Body of pancreas (tissue), 4 donors: ENCODE results near the gene DNAJC13. TPM values are rescaled to one million over a fixed set of nuclear protein-coding genes. Genes with fewer than 3 reads are reported as not detected.
A peak's percentile ranks its signal among the peaks of the same experiment; 100 is the strongest.

Experiments
- ATAC-seq: fragments of 150-250 bp; one replicate; pipeline ENCODE4 v1.9.1; 2016
- DNase-seq, 4 donors: peaks; one replicate each; pipeline ENCODE4 v3.0.0-alpha.2; 2019
- H3K27ac ChIP-seq, 4 donors: fragments of 200-600 bp; sonication (generic); 1 replicate in 3 of 4; 2 replicates in 1 of 4; pipeline versions ENCODE4 v1.5.1 to v1.6.1; 2016 to 2019; ENCODE audit warnings: mild to moderate bottlenecking in 1 of 4, mixed read lengths in 1 of 4, moderate library complexity in 1 of 4
- H3K27me3 ChIP-seq, 2 donors: fragments of 200-600 bp; sonication (generic); one replicate each; pipeline ENCODE4 v1.6.0; 2016; ENCODE audit warnings: mild to moderate bottlenecking in 1 of 2
- H3K36me3 ChIP-seq, 2 donors: fragments of 200-600 bp; sonication (generic); replicated peaks in 1 of 2; 2 replicates each; pipeline ENCODE4 v1.5.1; 2016; ENCODE audit warnings: low read depth in 2 of 2; ENCODE audit not compliant: insufficient read depth in 1 of 2
- H3K4me1 ChIP-seq: fragments of 200-600 bp; sonication (generic); one replicate; pipeline ENCODE4 v1.6.0; 2016
- H3K4me3 ChIP-seq, 2 donors: fragments of 200-600 bp; sonication (generic); 1 replicate in 1 of 2; 2 replicates in 1 of 2; pipeline ENCODE4 v1.5.1; 2016 to 2019
- H3K9me3 ChIP-seq, 3 donors: fragments of 200-600 bp; sonication (generic); 1 replicate in 2 of 3; 2 replicates in 1 of 3; pipeline ENCODE4 v1.5.1; 2016
- POLR2A ChIP-seq, 3 donors: fragments of 450-650 bp; IDR thresholded peaks; one replicate each; pipeline ENCODE4 v1.6.1; 2016; ENCODE audit warnings: antibody characterized with exemption in 3 of 3, mild to moderate bottlenecking in 2 of 3
- WGBS, 2 donors: methylation state at CpG; one replicate each; pipeline ENCODE4 v1.1.5; 2017; 5-methylcytosine and 5-hydroxymethylcytosine counted together
- intact Hi-C: fragments of 100-400 bp; cut with DNase I; formaldehyde crosslinking; loops from one replicate; pipeline ENCODE4 v1.15.1; 2023
- total RNA-seq, 2 donors: library from RNA; depleted of rRNA; stranded (reverse); fragments of >200 nt; gene quantifications; one replicate each; pipeline ENCODE4 v1.1.0, GENCODE V29; 2016
- TF ChIP-seq, protein P1 (sequence below), 7 experiments: fragments of 450-650 bp in 4 of 7; fragments of 200-600 bp in 3 of 7; sonication (generic) in 3 of 7; IDR thresholded peaks; one replicate each; pipeline ENCODE4 v1.5.1; 2016 to 2019; ENCODE audit warnings: antibody characterized with exemption in 7 of 7

Gene DNAJC13
- total RNA-seq, 2 donors from 2014 or later, result 21.5 to 36.9 TPM

DNA sequence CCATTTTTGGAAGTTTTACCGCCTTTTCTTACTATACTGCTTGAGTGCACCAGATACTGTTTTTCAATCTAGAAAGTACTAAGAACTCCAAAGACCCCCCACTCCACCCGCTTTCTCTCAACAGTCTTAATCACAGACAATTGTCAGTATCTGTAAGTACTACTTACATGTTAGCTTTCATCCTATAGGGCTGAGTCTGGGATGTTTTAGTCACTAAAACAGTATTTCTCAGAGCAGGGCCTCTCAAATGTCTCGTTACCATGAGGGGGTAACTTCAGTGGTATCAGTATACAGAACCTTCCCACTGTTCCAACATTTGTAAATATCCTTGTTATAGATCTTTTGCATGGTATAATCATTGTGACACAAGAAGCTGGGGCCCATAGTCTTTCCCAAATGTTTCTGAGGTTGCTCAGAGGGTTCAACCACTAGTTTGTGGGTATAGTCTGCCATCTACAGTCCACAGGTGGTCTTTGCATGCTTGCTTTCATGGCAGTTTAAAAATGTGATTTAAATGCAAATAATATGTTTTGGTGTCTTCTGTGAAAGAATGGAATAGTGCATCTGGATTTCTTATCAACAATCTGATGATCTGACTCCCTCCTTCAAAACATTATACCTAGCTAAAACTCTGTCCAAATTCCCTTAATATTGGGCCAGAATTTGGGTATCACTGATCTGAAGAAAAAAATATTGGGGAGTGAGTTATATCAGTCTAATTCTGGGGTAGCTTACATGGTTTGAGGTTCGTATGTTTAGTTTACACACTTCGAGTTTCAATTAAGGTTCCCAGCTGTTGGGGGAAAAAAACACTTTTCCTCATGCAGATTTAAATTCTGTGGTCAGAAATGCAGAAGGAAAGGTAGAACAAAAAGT lies 18.0 kb upstream of the DNAJC13 start:
- no peaks in the 10 kb centered on the region for H3K27me3 ChIP-seq
- no peak for TF ChIP-seq POLR2A (IDR thresholded peaks at IDR 0.05)
- TF ChIP-seq, protein P1, sequence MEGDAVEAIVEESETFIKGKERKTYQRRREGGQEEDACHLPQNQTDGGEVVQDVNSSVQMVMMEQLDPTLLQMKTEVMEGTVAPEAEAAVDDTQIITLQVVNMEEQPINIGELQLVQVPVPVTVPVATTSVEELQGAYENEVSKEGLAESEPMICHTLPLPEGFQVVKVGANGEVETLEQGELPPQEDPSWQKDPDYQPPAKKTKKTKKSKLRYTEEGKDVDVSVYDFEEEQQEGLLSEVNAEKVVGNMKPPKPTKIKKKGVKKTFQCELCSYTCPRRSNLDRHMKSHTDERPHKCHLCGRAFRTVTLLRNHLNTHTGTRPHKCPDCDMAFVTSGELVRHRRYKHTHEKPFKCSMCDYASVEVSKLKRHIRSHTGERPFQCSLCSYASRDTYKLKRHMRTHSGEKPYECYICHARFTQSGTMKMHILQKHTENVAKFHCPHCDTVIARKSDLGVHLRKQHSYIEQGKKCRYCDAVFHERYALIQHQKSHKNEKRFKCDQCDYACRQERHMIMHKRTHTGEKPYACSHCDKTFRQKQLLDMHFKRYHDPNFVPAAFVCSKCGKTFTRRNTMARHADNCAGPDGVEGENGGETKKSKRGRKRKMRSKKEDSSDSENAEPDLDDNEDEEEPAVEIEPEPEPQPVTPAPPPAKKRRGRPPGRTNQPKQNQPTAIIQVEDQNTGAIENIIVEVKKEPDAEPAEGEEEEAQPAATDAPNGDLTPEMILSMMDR (IDR thresholded peaks at IDR 0.05), result peak; percentile 52 to 82 (median 74)
- no peaks in the 10 kb centered on the region for H3K36me3 ChIP-seq
- peak; percentile 19 to 37 (median 31) for DNase-seq
- WGBS, 2 donors, result 56 to 58% methylated on average over 5 of the region's 5 CpGs
- peak; percentile 52 for ATAC-seq
- intact Hi-C loops, result no loop called here
- H3K4me3 ChIP-seq, result no peak overlapping the region
- no peaks in the 10 kb centered on the region for H3K4me1 ChIP-seq
- H3K9me3 ChIP-seq, result no peaks in the 10 kb centered on the region
- H3K27ac ChIP-seq, result no peak overlapping the region

DNA sequence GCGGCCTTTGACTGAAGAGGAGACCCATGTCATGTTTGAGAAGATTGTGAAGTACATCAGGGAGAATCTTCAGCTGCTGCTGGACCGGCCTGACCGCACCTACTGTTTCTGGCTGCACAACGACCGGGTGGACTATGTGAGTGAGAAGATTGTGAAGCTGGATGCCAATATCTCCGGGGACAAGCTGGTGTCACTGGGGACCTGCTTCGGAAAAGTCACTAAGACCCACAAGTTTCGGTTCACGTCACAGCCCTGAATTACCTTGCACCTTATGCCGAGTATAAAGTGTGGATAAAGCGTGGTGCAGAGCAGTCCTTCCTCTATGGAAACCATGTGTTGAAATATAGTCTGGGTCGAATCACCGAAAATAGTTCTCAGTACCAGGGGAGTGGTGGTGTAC lies 16.0 kb upstream of the DNAJC13 start:
- 77% methylated on average over 13 of the region's 13 CpGs for WGBS, 2 donors
- H3K27ac ChIP-seq, result no peak overlapping the region
- H3K4me3 ChIP-seq, result no peak overlapping the region
- H3K27me3 ChIP-seq, result no peaks in the 10 kb centered on the region
- intact Hi-C loops, result loop anchor here (10.0 kb wide), 1 partner anchor 46 kb away; no protein-coding TSS in a partner anchor
- ATAC-seq, result no peak
- no peaks in the 10 kb centered on the region for H3K9me3 ChIP-seq
- H3K4me1 ChIP-seq, result peaks cover 9% of the 10 kb centered on the region
- DNase-seq, result no peak
- no peak for TF ChIP-seq POLR2A (IDR thresholded peaks at IDR 0.05)
- TF ChIP-seq, protein P1 (IDR thresholded peaks at IDR 0.05), result no peak
- no peaks in the 10 kb centered on the region for H3K36me3 ChIP-seq

DNA sequence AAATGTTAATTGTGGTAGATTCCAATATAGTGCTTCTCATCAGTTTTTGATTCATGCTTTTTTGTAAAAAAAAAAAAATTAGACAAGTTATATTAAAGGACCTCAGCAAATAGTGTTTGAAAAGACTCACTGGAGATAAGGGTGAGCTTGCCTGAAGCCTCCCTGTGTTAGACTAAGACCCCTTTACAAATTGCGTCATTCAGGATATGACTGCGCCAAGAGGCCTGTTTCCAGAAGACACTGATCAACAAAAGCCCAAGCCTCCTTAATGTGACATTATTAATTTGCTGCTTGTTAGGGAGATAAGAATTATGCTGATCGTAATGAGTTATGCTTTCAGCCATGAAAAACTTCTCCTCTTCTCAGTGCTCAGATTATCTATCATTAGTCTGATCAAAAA lies 13.0 kb upstream of the DNAJC13 start:
- Histone ChIP-seq H3K4me1 (peaks cover 9% of the 10 kb centered on the region), H3K27me3 (no peaks in the 10 kb centered on the region), H3K9me3 (no peaks in the 10 kb centered on the region), H3K4me3 (no peak overlapping the region), H3K36me3 (no peaks in the 10 kb centered on the region), H3K27ac (no peak overlapping the region)
- no peak for ATAC-seq
- no peak for TF ChIP-seq POLR2A (IDR thresholded peaks at IDR 0.05)
- TF ChIP-seq, protein P1 (IDR thresholded peaks at IDR 0.05), result no peak
- DNase-seq, result no peak
- intact Hi-C loops, result loop anchor here (10.0 kb wide), 1 partner anchor 49 kb away; no protein-coding TSS in a partner anchor
- WGBS, 2 donors, result 74 to 91% methylated on average over 3 of the region's 3 CpGs

DNA sequence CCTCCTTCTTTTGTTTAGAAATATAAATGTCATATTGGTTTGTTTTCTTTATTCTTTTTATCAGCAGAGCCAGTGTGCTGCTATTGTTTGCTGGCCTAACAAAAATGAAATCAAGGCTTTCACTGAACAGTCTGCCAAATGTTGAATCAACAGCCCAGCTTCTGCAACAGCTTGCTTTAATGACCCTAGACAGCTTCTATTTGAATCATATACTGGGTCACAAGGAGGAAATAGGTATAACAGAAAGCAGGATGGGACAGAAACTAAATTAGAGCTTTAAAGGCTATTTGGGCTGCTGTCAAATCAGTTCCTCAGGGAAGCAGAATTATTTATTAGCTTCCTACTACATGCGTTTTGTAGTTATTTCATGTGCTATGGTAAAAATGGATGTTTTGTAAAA lies 12.1 kb upstream of the DNAJC13 start:
- 64 to 72% methylated on average over 1 of the region's 1 CpG for WGBS, 2 donors
- no peak for DNase-seq

More for the DNA sequence above, 12.1 kb upstream of the DNAJC13 start:
- Histone ChIP-seq H3K4me3 (no peak overlapping the region), H3K4me1 (peaks cover 9% of the 10 kb centered on the region), H3K36me3 (no peaks in the 10 kb centered on the region), H3K9me3 (no peaks in the 10 kb centered on the region), H3K27ac (no peak overlapping the region), H3K27me3 (no peaks in the 10 kb centered on the region)
- intact Hi-C loops, result loop anchor here (10.0 kb wide), 1 partner anchor 50 kb away; no protein-coding TSS in a partner anchor
- no peak for TF ChIP-seq POLR2A (IDR thresholded peaks at IDR 0.05)
- TF ChIP-seq, protein P1 (IDR thresholded peaks at IDR 0.05), result no peak
- ATAC-seq, result no peak
